ENCODE measurements around the gene CATSPERB.
"Not testable (repeated sequence)": the region's sequence is repeated elsewhere in the genome, so short reads cannot be mapped to it uniquely, and the experiment has no call there.

DNA sequence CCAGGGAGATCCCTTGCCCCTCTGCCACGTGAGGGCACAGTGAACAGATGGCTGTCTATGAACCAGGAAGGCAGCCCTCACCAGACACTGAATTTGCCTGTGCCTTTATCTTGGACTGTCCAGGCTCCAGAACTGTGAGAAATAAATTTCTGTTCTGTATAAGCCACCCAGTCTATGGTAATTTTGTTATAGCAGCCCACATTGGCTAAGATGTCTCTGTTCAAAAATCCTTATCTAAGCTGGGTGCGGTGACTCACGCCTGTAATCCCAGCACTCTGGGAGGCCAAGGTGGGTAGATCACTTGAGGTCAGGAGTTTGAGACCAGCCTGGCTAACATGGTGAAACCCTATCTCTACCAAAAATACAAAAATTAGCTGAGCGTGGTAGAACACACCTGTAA lies 44.5 kb downstream of the CATSPERB start:
- TF ChIP-seq, protein P1, sequence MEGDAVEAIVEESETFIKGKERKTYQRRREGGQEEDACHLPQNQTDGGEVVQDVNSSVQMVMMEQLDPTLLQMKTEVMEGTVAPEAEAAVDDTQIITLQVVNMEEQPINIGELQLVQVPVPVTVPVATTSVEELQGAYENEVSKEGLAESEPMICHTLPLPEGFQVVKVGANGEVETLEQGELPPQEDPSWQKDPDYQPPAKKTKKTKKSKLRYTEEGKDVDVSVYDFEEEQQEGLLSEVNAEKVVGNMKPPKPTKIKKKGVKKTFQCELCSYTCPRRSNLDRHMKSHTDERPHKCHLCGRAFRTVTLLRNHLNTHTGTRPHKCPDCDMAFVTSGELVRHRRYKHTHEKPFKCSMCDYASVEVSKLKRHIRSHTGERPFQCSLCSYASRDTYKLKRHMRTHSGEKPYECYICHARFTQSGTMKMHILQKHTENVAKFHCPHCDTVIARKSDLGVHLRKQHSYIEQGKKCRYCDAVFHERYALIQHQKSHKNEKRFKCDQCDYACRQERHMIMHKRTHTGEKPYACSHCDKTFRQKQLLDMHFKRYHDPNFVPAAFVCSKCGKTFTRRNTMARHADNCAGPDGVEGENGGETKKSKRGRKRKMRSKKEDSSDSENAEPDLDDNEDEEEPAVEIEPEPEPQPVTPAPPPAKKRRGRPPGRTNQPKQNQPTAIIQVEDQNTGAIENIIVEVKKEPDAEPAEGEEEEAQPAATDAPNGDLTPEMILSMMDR (IDR thresholded peaks at IDR 0.05), result not testable (repeated sequence)
- not testable (repeated sequence) for TF ChIP-seq POLR2A (IDR thresholded peaks at IDR 0.05)

All from Peyer's patch (tissue), 4 donors.